Transverse colon (tissue), 4 donors: ENCODE results near the gene BEND3.

Experiments
- EP300 ChIP-seq: sonication (generic); formaldehyde crosslinking; IDR thresholded peaks from one replicate; pipeline ENCODE4 v1.6.1; 2017; ENCODE audit warnings: antibody characterized with exemption, low read depth
- POLR2A ChIP-seq: fragments of 450-650 bp; IDR thresholded peaks from one replicate; pipeline ENCODE4 v1.6.1; 2016; ENCODE audit warnings: antibody characterized with exemption, mild to moderate bottlenecking, moderate library complexity
- POLR2AphosphoS5 ChIP-seq, 3 donors: sonication (generic); formaldehyde crosslinking; IDR thresholded peaks; one replicate each; pipeline ENCODE4 v1.6.1; 2016; ENCODE audit warnings: antibody characterized with exemption in 3 of 3
- TF ChIP-seq, protein P1 (sequence below), 5 experiments: fragments of 200-600 bp in 3 of 5; fragments of 450-650 bp in 2 of 5; sonication (generic) in 3 of 5; IDR thresholded peaks; 1 replicate in 2 of 5; 2 replicates in 3 of 5; pipeline ENCODE4 v1.5.1; 2016 to 2017; ENCODE audit warnings: antibody characterized with exemption in 5 of 5, inconsistent platforms in 3 of 5, mild to moderate bottlenecking in 2 of 5, moderate library complexity in 1 of 5

GRCh38 chr6:107047807-107048206 is 67.5 kb downstream of the BEND3 start:
- no peak for TF ChIP-seq POLR2AphosphoS5 (IDR thresholded peaks at IDR 0.05)
- TF ChIP-seq, protein P1, sequence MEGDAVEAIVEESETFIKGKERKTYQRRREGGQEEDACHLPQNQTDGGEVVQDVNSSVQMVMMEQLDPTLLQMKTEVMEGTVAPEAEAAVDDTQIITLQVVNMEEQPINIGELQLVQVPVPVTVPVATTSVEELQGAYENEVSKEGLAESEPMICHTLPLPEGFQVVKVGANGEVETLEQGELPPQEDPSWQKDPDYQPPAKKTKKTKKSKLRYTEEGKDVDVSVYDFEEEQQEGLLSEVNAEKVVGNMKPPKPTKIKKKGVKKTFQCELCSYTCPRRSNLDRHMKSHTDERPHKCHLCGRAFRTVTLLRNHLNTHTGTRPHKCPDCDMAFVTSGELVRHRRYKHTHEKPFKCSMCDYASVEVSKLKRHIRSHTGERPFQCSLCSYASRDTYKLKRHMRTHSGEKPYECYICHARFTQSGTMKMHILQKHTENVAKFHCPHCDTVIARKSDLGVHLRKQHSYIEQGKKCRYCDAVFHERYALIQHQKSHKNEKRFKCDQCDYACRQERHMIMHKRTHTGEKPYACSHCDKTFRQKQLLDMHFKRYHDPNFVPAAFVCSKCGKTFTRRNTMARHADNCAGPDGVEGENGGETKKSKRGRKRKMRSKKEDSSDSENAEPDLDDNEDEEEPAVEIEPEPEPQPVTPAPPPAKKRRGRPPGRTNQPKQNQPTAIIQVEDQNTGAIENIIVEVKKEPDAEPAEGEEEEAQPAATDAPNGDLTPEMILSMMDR (IDR thresholded peaks at IDR 0.05) = no peak
- no peak for TF ChIP-seq POLR2A
- TF ChIP-seq EP300 = no peak
